Caco-2 (cell line): ENCODE measurements around the gene MKRN1. TPM values are rescaled to one million over a fixed set of nuclear protein-coding genes. Genes with fewer than 3 reads are reported as not detected.

Experiments
- BruUV-seq: library from RNA; stranded (reverse); fragments of 400-500 nt; replicated peaks from 2 replicates; lab custom pipeline; 2021; lab: Mats Ljungman, UMichigan
- CTCF ChIA-PET: fragments of 300-600 bp; sonication (Branson Sonifier 250); formaldehyde crosslinking; loops from one replicate; lab custom pipeline; 2022; ENCODE audit warnings: antibody characterized with exemption; lab: Charles Lee
- POLR2A ChIA-PET: fragments of 300-600 bp; sonication (Branson Sonifier 250); formaldehyde crosslinking; loops from one replicate; lab custom pipeline; 2022; ENCODE audit warnings: antibody characterized with exemption; lab: Charles Lee
- DNase-seq, 2 experiments: peaks; one replicate each; pipeline versions ENCODE4 v3.0.0 to v3.0.0-alpha.2; 2020 to 2022
- H3K27me3 ChIP-seq: replicated peaks from 2 replicates; pipeline ENCODE4 v1.6.0; 2011; ENCODE audit warnings: low read length; ENCODE audit not compliant: control insufficient read depth, insufficient read depth
- H3K36me3 ChIP-seq: 2 replicates; pipeline ENCODE4 v1.5.1; 2011; ENCODE audit warnings: low read length; ENCODE audit not compliant: control insufficient read depth, insufficient read depth
- H3K4me1 ChIP-seq: fragments of 250-450 bp; sonication (Bioruptor Pico); 2 replicates; pipeline ENCODE4 v1.5.1; 2020; ENCODE audit warnings: mild to moderate bottlenecking
- H3K4me3 ChIP-seq: 2 replicates; pipeline ENCODE4 v1.5.1; 2011; ENCODE audit warnings: low read depth, mild to moderate bottlenecking, control low read depth, low read length
- H3K9me3 ChIP-seq: fragments of 250-450 bp; sonication (Bioruptor Pico); 2 replicates; pipeline ENCODE4 v1.5.1; 2020; ENCODE audit warnings: mild to moderate bottlenecking, moderate library complexity
- H3K27ac Mint-ChIP-seq: one replicate; pipeline ENCODE4 v1.8.0; 2022; ENCODE audit warnings: mixed read lengths; ENCODE audit not compliant: unreplicated experiment
- H3K27me3 Mint-ChIP-seq: one replicate; pipeline ENCODE4 v1.8.0; 2022; ENCODE audit warnings: mixed read lengths; ENCODE audit not compliant: insufficient read depth, unreplicated experiment
- H3K36me3 Mint-ChIP-seq: one replicate; pipeline ENCODE4 v1.8.0; 2022; ENCODE audit warnings: mild to moderate bottlenecking, mixed read lengths; ENCODE audit not compliant: insufficient read depth, unreplicated experiment
- H3K4me1 Mint-ChIP-seq: one replicate; pipeline ENCODE4 v1.8.0; 2022; ENCODE audit warnings: low read depth, mixed read lengths; ENCODE audit not compliant: unreplicated experiment
- H3K4me3 Mint-ChIP-seq: one replicate; pipeline ENCODE4 v1.8.0; 2022; ENCODE audit warnings: mild to moderate bottlenecking, moderate library complexity, mixed read lengths; ENCODE audit not compliant: unreplicated experiment
- H3K9me3 Mint-ChIP-seq: one replicate; pipeline ENCODE4 v1.8.0; 2022; ENCODE audit warnings: mixed read lengths; ENCODE audit not compliant: unreplicated experiment
- intact Hi-C: fragments of 100-400 bp; cut with micrococcal nuclease; formaldehyde crosslinking; loops from one replicate; pipeline ENCODE4 v1.10.0; 2022; ENCODE audit not compliant: unreplicated experiment
- total RNA-seq: library from RNA; stranded (reverse); gene quantifications from 2 replicates; pipeline ENCODE4 v1.2.3, GENCODE V29; 2022
- TF ChIP-seq, protein P1 (sequence below), 2 experiments: fragments of 200-600 bp in 1 of 2; IDR thresholded peaks; 1 replicate in 1 of 2; 2 replicates in 1 of 2; pipeline versions ENCODE4 v1.5.1 to v1.8.0; 2011 to 2022; ENCODE audit warnings: antibody characterized with exemption in 1 of 2, control low read depth in 1 of 2, inconsistent platforms in 1 of 2, low read depth in 1 of 2, low read length in 1 of 2, mild to moderate bottlenecking in 1 of 2, moderate library complexity in 1 of 2; ENCODE audit not compliant: insufficient read depth in 1 of 2, severe bottlenecking in 1 of 2, unreplicated experiment in 1 of 2

The MKRN1 gene
- total RNA-seq, 1 experiment from 2014 or later: 73.0 TPM

DNA sequence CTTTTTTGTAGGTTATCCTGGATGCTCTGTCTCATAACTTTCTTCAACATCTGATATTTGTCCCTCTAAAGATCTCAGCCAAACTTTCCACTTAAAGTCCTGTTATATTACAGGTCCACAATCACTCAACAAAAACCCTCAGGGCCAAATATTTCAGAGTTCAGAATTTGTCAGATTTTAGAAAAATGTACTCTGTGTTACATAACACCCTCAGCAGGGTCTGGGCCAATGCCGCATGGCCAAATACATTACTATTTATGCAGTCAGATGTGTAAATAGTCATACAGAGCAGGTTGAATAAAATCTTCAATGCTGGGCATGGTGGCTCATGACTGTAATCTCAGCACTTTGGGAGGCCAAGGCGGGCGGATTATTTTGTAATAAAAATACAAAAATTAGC is 63.9 kb downstream of the MKRN1 start:
- CTCF ChIA-PET: no interaction called here
- H3K4me3 Mint-ChIP-seq: no peak overlapping the region
- no peak overlapping the region for H3K27ac Mint-ChIP-seq

GRCh38 chr7:140404565-140405065 is 74.7 kb downstream of the MKRN1 start:
- ChIA-PET POLR2A (no interaction called here), CTCF (no interaction called here)
- H3K36me3 ChIP-seq: no peaks in the 10 kb centered on the region
- H3K4me3 Mint-ChIP-seq: peak overlapping the region; percentile 98
- no peaks in the 10 kb centered on the region for H3K27me3 Mint-ChIP-seq
- TF ChIP-seq, protein P1, sequence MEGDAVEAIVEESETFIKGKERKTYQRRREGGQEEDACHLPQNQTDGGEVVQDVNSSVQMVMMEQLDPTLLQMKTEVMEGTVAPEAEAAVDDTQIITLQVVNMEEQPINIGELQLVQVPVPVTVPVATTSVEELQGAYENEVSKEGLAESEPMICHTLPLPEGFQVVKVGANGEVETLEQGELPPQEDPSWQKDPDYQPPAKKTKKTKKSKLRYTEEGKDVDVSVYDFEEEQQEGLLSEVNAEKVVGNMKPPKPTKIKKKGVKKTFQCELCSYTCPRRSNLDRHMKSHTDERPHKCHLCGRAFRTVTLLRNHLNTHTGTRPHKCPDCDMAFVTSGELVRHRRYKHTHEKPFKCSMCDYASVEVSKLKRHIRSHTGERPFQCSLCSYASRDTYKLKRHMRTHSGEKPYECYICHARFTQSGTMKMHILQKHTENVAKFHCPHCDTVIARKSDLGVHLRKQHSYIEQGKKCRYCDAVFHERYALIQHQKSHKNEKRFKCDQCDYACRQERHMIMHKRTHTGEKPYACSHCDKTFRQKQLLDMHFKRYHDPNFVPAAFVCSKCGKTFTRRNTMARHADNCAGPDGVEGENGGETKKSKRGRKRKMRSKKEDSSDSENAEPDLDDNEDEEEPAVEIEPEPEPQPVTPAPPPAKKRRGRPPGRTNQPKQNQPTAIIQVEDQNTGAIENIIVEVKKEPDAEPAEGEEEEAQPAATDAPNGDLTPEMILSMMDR (IDR thresholded peaks at IDR 0.05; ENCODE audit: insufficient read depth in 1 of 2, low read depth in 1 of 2, low read length in 1 of 2, severe bottlenecking in 1 of 2, unreplicated experiment in 1 of 2): no peak
- BruUV-seq: TSS peak; percentile 52
- no peaks in the 10 kb centered on the region for H3K9me3 ChIP-seq
- H3K4me3 ChIP-seq: peak overlapping the region; percentile 57; the same call in 1 of the 2 replicates
- H3K4me1 Mint-ChIP-seq: peaks cover 16% of the 10 kb centered on the region
- H3K27me3 ChIP-seq: no peaks in the 10 kb centered on the region
- H3K9me3 Mint-ChIP-seq: no peaks in the 10 kb centered on the region
- H3K4me1 ChIP-seq: peaks cover 6% of the 10 kb centered on the region
- no peaks in the 10 kb centered on the region for H3K36me3 Mint-ChIP-seq
- DNase-seq: no peak
- peak overlapping the region; percentile 87 for H3K27ac Mint-ChIP-seq
- intact Hi-C loops: loop anchor here (5.0 kb wide), 1 partner anchor 73 kb away; the partner anchor contains the start of gene MKRN1

More for the DNA sequence above, 63.9 kb downstream of the MKRN1 start:
- no peaks in the 10 kb centered on the region for H3K9me3 ChIP-seq
- H3K27me3 ChIP-seq: no peaks in the 10 kb centered on the region
- TF ChIP-seq, protein P1 (IDR thresholded peaks at IDR 0.05; ENCODE audit: insufficient read depth in 1 of 2, low read depth in 1 of 2, low read length in 1 of 2, severe bottlenecking in 1 of 2, unreplicated experiment in 1 of 2): no peak
- H3K36me3 Mint-ChIP-seq: no peaks in the 10 kb centered on the region
- peaks cover 8% of the 10 kb centered on the region for H3K4me1 Mint-ChIP-seq
- intact Hi-C loops: no loop called here
- H3K9me3 Mint-ChIP-seq: no peaks in the 10 kb centered on the region
- POLR2A ChIA-PET: no interaction called here
- no peak for DNase-seq
- H3K36me3 ChIP-seq: no peaks in the 10 kb centered on the region
- no TSS peak for BruUV-seq
- peaks cover 8% of the 10 kb centered on the region; the same call in 1 of the 2 replicates for H3K4me1 ChIP-seq
- no peaks in the 10 kb centered on the region for H3K27me3 Mint-ChIP-seq
- H3K4me3 ChIP-seq: no peak overlapping the region

DNA sequence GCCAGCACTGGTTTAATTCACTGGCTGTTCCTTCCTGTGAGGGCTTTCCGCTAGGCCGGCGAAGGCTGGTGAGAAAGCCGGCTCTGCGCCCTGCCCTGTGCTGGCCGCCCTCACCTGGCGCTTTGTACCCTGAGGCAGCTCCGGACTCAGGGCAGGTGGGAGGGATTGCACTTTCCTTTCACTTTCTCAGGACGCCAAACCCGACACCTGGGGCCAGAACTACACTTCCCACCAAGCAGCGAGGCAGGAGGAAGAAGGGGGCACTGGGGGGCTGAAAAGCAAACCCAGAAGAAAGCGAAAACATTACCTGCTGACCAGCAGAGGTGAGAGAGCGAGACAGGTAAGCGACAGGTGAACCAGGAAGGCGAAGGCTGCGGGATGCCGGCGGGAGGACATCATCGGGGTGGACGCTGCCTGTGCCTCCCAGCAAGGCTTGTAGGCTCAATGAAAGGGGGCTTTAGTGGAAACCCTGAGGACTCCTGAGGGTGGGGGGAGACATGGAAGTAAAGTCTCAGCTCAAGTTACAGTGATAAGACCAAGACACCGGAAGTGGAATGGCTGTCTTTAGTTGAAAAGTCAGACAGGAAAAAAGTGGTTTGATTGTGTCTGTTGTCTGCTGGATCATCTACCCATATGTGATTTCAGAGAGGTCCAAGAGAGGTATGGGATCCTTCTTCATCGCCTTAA is 75.3 kb downstream of the MKRN1 start, which contains the start of gene RAB19:
RAB19 (plus strand) TSS at position 181 of the 687 bp plus-strand sequence. CDS start 3,589 bp downstream, outside the sequence.
- no TSS peak for BruUV-seq

More for the DNA sequence above, 75.3 kb downstream of the MKRN1 start, which contains the start of gene RAB19:
- ChIA-PET CTCF (no interaction called here), POLR2A (no interaction called here)
- H3K27me3 Mint-ChIP-seq: no peaks in the 10 kb centered on the region
- Histone ChIP-seq H3K27me3 (no peaks in the 10 kb centered on the region), H3K4me3 (peak within 1 kb of the TSS; percentile 57), H3K9me3 (no peaks in the 10 kb centered on the region), H3K36me3 (no peaks in the 10 kb centered on the region), H3K4me1 (peaks cover 6% of the 10 kb centered on the region)
- H3K9me3 Mint-ChIP-seq: no peaks in the 10 kb centered on the region
- peak within 1 kb of the TSS; percentile 98 for H3K4me3 Mint-ChIP-seq
- DNase-seq: peak; percentile 68 to 72
- H3K4me1 Mint-ChIP-seq: peaks cover 16% of the 10 kb centered on the region
- no peaks in the 10 kb centered on the region for H3K36me3 Mint-ChIP-seq
- peak within 1 kb of the TSS; percentile 87 for H3K27ac Mint-ChIP-seq
- TF ChIP-seq, protein P1 (IDR thresholded peaks at IDR 0.05; ENCODE audit: insufficient read depth in 1 of 2, low read depth in 1 of 2, low read length in 1 of 2, severe bottlenecking in 1 of 2, unreplicated experiment in 1 of 2): no peak
- intact Hi-C loops: loop anchor here (5.0 kb wide), 1 partner anchor 73 kb away; the partner anchor contains the start of gene MKRN1

Other genes starting within 250 kb of the MKRN1 start
- 40.6 and 46.4 TPM in 2 replicates for gene SLC37A3, start 81.0 kb downstream of the MKRN1 start, total RNA-seq
- gene RAB19, start 75.4 kb downstream of the MKRN1 start, total RNA-seq: 3.8 and 4.1 TPM in 2 replicates
- gene DENND2A, start 161.3 kb upstream of the MKRN1 start, total RNA-seq: 0.67 and 0.95 TPM in 2 replicates
- gene ADCK2, start 193.4 kb upstream of the MKRN1 start, total RNA-seq: 17.7 and 21.4 TPM in 2 replicates
- 166 and 188 TPM in 2 replicates for gene NDUFB2, start 217.2 kb upstream of the MKRN1 start, total RNA-seq